GM21717 (cell line): ENCODE results near the gene KIF24.
"Not testable (repeated sequence)": the region's sequence is repeated elsewhere in the genome, so short reads cannot be mapped to it uniquely, and the experiment has no call there.

ENCODE experiments used
- ATAC-seq: cut with Tn5 transposase; IDR thresholded peaks from one replicate; pipeline ENCODE4 v1.9.1; 2021; ENCODE audit warnings: mild to moderate bottlenecking, moderate library complexity; ENCODE audit not compliant: unreplicated experiment

The KIF24 gene

DNA sequence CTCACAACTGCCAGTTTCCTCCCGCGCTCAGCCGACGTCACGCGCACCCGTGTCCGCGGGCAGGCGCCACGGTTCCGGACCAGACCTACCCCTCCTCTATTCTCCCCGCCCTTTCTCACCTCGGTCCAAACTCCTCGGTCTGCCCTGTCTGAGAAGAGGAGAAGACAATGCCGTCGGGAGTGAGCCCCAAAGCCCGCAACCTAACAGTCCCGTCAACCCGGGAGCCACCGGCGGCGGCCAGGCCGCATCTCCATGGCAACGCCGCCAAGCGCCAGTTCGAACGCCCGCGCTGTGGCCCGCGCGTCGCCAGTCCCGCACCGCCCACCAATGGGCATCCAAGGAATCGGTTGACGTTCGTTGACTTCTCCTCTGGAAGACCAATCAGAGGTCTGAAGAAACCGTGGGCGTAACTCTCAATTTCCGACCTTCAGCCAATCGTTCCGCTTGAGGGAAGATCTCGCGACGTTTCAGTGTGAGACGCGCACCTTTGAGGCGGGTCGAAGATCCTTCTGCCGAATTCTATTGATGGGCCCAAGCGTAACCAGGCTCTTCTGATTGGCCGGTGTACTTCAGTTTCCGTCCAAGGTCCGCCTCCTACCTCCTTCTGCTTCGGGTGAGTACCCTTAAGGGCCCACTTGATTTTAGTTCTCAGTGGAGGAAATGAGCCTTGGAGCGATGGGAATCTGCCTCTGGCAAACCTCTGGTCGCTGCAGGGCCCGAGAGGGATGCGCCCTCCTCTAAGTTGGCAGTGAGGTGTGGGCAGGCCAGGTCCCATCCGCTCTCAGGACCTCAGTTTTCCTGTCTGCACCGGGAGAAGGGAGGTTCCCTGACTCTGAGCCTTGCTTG is at the start of gene KIF24, which contains the start of gene NUDT2:
TSS of gene KIF24 (minus strand) at position 282 of the 846 bp plus-strand sequence. CDS start 17,922 bp downstream, outside the sequence.
TSS of gene NUDT2 (plus strand) at position 583 of the 846 bp plus-strand sequence. CDS start 9,471 bp downstream, outside the sequence.
- peak; percentile 91 for ATAC-seq

GRCh38 chr9:34378376-34379060 is 49.5 kb upstream of the KIF24 start:
- ATAC-seq, result no peak

DNA sequence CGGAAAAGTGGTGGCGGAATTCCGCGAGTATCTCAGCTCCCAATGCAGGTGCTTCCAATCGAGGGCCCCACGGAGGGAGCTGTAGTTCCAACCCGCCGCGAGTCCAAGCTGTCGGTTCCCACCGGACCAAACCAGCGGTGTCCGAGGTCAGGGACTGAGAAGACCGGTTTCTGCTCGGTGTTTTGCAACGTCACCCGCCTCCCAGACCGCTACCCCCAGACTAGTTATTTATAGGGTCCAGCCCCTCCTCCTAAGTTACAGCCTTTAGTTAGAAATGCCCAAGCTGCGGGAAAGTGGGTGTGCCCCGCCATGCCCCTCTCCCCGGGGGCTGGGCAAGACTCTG is 48.3 kb upstream of the KIF24 start:
- ATAC-seq, result no peak

DNA sequence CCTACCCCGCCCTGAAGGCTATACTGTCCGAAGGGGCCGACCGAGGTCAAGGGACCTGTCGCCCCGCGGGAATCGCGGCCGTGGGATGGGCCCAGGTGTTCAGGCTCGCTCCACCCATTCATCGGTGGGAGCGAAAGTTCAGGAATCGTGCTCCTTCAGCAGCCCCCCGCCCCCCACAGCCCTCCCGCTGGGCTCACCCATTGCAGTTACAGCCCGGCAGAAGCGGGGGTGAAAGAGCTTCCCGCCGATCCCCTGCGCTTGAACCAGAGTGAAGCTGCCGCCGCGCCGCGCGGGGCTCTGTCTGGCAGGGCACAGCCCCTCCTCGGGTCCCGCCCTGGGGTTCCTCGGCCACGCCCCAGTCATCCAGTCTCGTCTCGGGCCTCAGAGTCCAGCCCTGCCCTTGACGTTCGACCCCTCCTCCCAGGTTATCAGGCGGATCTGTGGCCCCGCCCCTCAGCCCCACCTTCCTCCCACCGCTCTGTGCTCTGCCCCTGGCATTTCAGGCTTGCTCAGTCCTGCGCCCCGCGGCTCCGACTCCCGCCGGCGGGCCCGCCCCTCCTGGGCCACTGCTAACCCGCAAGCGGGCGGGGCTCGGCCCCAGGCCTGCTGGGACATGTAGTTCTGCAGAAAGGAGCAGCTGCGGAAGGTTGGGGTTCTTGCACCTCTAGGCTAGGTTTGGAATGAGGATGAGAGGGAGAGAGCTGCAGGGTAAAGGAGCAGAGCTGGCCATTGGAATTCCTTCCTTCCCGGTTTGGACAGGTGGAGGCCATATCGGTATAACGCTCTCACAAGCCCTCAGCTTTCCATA is 47.7 kb upstream of the KIF24 start, which contains the start of gene MYORG:
TSS of gene MYORG (minus strand) at position 303 of the 808 bp plus-strand sequence. CDS start 3,955 bp downstream, outside the sequence.
- ATAC-seq, result peak; percentile 86

DNA sequence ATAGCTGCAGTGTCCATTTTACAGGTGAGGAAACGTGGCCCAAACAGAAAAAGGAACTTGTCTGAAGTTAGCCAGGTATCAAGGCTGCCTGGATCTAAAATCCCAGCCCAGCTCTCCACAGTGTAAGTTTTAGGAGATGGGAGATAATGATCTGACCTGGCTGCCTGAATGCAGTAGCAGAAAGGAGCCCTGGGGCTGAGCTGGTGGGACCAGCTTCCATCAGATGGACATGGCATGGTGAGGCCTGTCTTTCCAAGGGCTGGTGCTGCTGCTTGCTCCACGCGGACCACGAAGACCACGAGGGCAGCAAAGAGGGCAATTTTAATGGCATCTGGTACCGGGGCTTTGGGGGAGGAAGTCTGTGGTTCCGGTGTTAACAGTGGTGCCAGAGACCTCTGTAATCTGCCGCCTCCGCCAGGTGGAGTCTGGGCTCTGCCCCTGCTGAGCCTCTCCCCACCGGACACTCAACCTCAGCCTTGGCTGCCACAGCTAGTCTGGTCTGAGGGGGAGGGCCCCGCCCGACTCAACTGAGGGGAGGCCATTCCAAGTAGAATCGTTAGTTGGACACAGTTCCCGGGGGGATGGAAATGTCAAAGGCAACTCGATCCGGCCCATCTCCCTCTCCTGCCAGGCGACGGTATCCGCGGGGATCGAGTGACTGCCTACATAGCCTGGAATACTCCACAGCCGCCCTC is 47.0 kb upstream of the KIF24 start:
- ATAC-seq, result no peak

DNA sequence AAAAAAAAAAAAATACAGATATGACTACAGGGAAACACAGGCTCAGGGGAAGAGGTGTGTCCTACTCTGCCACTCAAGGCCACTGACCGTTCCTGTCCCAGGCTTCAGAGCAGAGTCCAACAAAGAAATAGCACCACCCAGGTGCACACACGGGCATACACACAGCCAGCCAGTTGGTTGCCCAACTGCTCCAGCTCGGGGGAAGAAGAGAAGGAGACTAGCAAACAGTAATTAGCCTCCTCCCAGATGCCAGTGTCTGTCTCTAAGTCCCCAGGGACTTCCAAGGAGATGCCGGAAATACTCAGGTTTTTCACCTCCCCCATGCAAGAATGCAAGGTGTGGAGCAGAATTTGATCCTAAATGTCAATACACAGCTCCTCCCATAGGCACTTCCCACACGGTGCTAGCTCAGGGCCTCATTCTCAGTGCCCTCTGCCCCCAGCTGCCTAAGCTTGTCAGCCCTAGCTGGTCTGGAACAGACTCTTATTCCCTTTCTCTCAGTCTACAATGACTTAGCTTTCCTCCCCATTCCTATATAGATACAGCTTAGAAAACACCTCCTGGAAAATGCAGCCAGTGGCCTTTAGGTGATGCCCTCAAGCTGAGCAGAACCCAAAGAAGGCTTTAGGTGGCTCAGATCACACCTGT is 46.0 kb upstream of the KIF24 start:
- ATAC-seq, result no peak

GRCh38 chr9:34374339-34374738 is 45.3 kb upstream of the KIF24 start:
- no peak for ATAC-seq

DNA sequence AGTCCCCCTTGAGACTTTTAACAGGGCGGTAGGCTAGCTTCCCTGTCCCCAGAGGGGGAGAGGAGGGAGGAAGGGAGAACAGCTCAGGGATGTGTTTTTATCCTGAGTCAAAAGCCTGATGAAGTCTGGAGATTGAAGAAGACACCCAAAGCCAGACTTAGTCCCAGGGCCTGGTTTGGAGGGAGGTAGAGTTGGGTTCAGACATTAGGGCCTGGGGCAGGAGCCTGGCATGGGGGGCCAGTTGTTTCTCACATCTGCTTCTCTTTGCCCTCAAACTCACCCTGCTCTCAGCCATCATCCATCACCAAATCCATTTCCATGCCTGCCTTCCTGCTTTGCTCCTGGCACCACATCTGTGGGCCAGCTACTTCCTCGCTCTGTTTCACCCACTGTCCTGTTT is 44.7 kb upstream of the KIF24 start:
- no peak for ATAC-seq

DNA sequence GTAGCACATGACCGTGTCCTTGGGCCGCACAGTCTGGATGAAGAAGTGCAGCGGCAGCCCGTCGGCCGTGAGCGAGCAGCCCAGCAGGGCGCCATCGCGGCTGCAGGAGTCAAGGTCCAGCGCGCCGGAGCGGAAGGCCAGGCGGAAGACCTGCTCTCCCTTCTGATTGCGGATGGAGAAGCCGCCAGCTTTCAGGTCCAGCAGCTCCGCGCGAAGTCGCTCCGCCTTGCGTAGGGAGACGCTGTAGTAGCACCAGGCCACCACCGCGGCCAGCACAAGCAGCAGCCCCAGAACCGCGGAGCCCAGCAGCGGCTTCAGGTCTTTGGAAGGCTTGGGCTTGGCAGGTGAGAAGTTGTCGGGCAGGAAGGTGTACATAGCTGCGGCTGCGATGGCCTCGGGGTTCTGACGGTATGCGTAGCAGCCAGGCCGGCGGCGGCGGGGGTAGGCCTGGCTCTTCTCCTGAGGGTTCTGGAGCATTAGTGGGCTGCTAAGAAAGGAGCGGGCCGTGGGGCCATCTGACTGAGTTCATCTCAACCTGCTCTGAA is 43.5 kb upstream of the KIF24 start:
- no peak for ATAC-seq

DNA sequence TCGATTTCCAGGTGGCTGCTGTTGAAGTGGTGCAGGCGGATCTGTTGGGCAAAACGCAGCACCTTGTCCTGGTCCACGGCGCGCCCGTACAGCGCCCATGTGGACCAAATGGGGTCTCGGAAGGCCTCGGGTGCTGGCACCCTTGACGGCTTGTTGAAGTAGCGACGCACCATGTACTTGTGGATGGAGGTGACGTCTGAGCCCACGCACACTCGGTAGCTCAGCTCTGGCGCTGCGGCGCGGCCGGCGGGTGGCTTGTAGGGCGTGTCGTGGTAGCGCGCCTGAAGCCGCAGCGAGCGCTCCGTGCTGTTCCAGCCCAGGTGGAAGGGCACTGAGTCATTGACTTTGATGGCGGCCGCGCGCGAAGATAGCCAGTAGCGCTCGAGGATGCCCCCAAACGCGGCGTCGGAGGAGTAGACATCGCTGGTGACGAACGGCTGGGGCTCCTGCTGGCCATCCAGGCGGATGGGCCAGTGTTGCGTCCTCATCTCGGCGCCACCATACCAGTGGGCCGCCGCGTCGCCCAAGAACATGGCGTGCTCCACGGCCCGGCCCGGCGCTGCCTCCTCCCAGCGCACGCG is 42.9 kb upstream of the KIF24 start:
- ATAC-seq, result no peak

- no peak for ATAC-seq
Measured at GRCh38 chr9:34370970-34371880, 42.2 kb upstream of the KIF24 start.

DNA sequence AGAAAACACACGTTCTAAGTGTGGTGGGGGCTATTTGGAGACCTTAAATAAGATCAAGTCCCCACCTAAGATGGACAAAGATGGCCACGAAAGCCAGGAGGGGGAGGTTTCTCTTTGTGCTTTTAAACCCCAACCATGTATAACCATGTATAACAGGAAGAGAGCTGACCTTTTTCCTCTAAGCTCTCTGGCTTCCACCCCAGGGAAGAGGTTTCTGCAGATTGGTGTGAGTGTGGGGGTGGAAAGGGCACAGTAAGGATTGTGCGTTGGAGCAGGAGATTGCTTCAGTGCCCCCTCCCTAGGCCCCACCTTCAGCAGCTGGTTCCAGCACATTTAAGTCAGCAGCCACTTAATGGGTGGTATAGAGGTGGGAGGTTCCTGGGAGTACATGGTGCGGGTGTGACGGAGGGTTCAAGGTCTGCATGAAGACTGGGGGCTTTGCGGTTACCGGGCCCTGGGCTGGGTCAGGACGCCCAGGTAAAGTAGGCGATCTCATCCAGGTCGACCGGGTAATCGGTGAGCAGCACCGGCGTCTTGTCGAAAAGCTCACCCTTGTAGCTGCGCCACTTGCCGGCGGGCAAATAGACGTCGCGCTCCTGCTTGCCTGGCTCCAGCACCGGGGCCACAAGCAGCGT is 41.4 kb upstream of the KIF24 start:
- no peak for ATAC-seq

DNA sequence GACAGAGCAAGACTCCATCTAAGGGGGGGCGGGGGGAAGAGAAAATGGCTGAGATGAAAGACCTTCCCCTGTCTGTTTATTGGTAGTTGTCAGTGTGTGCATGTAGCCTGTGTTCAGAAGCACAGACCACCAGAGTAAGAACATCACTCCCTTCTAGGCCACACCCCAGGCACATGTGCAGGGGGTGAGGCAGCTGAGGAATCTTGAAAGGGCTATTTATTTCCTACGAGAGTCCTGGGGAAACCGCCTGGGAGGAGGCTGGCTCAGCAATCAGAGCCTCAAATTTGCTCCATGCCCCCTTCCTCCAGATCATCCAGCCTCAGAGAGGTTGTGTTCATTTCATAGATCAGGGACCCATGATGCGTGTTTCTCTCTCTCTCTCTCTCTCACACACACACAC is 40.6 kb upstream of the KIF24 start:
- ATAC-seq, result no peak

DNA sequence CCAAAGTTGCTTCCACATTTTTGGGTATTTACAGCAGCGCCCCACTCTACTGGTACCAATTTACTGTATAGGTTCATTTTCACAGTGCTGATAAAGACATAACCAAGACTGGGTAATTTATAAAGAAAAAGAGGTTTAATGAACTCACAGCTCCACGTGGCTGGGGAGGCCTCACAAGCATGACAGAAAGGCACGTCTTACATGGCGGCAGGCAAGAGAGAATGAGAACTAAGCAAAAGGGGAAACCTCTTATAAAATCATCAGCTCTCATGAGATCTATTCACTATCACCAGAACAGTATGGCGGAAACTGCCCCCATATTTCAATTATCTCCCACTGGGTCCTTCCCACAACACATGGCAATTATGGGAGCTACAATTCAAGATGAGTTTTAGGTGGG is 39.7 kb upstream of the KIF24 start:
- not testable (repeated sequence) for ATAC-seq

DNA sequence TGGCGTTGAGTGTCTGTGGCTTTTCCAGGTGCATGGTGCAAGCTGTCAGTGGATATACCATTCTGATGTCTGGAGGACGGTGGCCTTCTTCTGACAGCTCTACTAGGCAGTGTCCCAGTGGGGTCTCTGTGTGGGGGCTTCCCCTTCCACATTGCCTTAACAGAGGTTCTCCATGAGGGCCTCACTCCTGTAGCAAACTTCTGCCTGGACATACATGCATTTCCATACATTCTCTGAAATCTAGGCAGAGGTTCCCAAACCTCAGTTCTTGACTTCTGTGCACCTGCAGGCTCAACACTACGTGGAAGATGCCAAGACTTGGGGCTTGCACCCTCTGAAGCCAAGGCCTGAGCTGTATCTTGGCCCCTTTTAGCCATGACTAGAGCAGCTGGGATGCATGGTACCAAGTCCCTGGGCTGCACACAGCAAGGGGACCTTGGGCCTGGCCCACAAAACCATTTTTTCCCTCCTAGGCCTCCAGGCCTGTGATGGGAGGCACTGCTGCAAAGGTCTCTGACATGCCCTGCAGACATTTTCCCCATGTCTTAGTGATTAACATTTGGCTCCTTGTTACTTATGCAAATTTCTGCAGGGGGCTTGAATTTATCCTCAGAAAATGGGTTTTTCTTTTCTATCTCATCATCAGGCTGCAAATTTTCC is 38.8 kb upstream of the KIF24 start:
- ATAC-seq, result not testable (repeated sequence)

GRCh38 chr9:34366365-34366764 is 37.3 kb upstream of the KIF24 start:
- no peak for ATAC-seq

DNA sequence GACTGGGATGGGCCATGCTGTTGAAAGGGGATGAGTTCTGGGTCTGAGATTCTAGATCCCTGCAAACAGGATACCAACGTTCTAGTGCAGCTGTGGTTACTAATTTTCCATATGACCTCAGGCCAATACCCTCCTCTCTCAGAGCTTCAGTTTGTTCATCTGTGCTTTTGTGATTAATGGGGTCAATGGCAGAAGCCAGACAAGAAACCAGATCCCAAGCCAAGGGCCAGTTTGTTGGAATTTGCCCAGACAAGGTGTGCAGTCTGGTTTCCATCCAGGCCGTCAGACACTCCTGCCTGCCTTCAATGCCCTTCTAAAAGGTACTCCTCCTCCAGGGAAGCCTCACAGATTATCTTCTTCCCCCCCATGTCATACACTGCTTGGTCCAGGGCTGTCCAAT is 36.2 kb upstream of the KIF24 start:
- no peak for ATAC-seq
